ENCODE measurements around the gene OR4S1.
"Not testable (repeated sequence)": the region's sequence is repeated elsewhere in the genome, so short reads cannot be mapped to it uniquely, and the experiment has no call there.

OR4S1 gene

DNA sequence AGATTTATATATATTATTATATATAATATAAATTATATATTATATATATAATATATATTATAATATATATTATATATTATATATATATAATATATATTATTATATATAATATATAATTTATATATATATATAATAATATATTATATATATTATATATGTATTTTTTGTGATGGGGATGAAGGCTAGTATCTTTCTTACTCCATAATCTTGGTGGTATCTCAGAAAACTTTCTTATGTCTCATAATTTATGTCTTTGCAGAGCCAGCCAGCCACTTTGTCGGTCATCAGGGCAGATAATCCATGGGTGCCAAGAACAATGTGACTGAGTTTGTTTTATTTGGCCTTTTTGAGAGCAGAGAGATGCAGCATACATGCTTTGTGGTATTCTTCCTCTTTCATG lies at the start of gene OR4S1:
TSS of gene OR4S1 (plus strand) at position 301 of the 400 bp plus-strand sequence. CDS start at position 301, 0 bp downstream.
- DNase-seq, result no peak

DNA sequence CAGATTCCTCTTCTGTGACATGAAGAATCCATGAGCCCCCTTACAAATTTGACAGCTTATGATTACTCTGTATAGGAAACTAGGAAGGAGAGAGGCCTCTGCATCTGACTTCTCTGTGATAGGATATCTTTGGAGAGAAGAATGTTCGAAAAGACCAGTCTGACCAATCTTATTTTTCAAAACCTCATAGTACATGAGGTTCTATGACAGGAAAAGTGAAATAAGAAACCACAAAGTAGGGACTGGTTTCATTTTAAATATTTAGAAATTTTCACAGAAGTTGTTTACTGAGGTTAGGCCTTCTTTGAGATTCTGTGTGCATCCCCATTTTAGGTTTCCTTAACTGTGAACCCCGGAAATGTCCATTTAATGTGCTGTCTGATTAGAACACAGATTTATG lies 44.4 kb upstream of the OR4S1 start:
- DNase-seq, result no peak

DNA sequence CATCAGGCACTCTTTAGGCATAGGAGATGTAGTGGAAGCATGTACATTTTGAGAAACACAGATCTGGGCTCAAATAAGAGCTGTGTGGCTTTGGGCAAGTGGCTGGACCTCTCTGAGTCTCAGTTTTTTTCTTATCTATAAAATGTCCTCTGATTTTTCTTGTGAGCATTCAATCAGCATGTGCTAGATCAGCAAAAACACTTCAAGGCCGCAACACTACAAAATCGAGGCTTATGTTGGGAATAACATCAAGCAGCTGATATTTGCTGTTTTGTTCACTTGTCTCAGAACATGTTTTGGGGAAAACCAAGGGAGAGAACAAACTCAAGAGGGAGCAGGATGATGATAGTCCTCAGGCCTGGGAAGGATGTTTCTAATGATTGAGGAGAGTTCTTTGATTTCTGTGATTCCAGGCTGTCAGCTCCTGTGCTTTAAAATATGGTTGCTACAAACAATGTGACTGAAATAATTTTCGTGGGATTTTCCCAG lies 42.6 kb upstream of the OR4S1 start, which contains the start of gene OR4X1:
TSS of gene OR4X1 (plus strand) at position 439 of the 489 bp plus-strand sequence. CDS start at position 439, 0 bp downstream.
- DNase-seq, result no peak

GRCh38 chr11:48270621-48271020 lies 35.4 kb upstream of the OR4S1 start:
- no peak for DNase-seq

DNA sequence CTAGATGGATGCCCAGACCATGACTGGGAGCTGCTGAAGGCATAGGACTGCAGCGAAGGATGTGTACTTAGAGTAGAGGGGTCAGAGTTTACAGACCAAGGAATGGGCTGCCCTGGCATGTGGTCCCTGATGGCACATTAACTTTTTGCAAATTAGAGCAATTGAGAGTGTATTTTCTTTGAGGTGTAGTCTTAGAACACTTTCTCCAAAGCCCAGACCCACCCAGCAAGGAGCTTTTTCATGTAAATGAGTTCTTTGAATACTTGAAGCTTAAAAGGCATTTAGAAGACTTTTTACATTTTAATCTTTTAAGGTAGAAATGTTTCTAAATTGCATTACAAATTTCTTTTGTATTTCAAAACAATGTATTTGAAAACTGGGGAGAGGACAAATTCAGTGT lies 33.4 kb upstream of the OR4S1 start:
- no peak for DNase-seq

DNA sequence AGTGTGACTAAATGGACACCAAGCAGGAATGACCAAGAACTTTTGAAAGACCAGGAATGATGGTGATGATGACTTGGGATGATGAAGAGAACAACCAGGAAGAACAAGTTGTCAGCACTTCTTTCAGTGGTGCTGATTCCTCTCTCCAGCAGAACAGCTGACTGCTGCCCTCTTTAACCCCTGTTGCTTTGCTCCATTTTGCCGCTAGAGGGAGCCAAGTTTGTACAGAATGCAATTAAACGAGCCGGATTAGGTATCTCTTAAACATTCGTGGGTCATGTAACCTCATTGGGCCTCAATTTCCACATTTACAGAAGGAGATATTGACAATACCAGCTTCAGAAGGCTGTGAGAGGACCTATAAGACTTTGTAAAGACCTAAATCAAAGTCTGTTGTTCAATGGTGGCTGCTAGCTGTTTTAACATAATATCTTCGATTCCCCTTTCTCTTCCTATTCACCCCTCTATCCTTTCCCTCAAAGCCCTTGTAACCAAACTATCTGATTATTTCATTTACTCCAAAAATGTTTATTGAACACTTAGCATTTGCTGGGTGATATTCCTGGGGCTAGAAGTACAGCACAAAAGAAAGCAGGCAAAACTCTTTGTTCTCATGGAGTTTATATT lies 1.9 kb downstream of the OR4S1 start:
- DNase-seq, result no peak

DNA sequence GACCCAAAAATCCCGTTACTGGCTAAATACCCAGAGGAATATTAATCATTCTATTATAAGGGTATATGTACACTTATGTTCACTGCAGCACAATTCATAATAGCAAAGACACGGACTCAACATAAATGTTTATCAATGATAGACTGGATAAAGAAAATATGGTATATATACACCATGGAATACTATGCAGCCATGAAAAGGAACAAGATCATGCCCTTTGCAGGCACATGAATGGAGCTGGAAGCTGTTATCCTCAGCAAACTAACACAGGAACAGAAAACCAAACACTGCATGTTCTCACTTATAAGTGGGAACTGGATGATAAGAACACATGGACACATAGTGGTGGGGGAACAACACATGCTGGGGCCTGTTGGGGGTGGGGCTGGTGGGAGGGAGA lies 7.6 kb downstream of the OR4S1 start:
- DNase-seq, result not testable (repeated sequence)

GRCh38 chr11:48319813-48320212 lies 13.8 kb downstream of the OR4S1 start:
- DNase-seq, result not testable (repeated sequence)

- DNase-seq, result not testable (repeated sequence)
These were observed 18.6 kb downstream of the OR4S1 start, which contains the start of gene OR4C3 for GRCh38 chr11:48324620-48325019. Gene OR4C3, plus strand, starts transcription at chr11:48324920. Its CDS starts 102 bp downstream, at chr11:48325022.

- DNase-seq, result no peak
These were observed 35.4 kb downstream of the OR4S1 start for GRCh38 chr11:48341466-48341865.

DNA sequence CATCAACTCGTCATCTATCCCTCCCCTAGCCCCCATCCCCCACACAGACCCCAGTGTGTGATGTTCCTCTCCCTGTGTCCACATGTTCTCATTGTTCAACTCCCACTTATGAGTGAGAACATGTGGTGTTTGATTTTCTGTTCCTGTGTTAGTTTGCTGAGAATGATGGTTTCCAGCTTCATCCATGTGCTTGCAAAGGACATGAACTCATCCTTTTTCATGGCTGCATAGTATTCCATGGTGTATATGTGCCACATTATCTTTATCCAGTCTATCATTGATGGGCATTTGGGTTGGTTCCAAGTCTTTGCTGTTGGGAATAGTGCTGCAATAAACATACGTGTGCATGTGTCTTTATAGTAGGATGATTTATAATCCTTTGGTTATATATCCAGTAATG lies 36.5 kb downstream of the OR4S1 start:
- DNase-seq, result not testable (repeated sequence)

GRCh38 chr11:48346286-48346685 lies 40.3 kb downstream of the OR4S1 start:
- DNase-seq, result not testable (repeated sequence)

- no peak for DNase-seq
These were observed 48.0 kb downstream of the OR4S1 start for GRCh38 chr11:48354013-48354412.

GRCh38 chr11:48354677-48355076 lies 48.7 kb downstream of the OR4S1 start:
- DNase-seq, result no peak
